GM18520 (cell line): ENCODE data around the gene CSPG5.

Experiments used
- ATAC-seq: cut with Tn5 transposase; IDR thresholded peaks from one replicate; pipeline ENCODE4 v1.9.1; 2021; ENCODE audit not compliant: unreplicated experiment

The CSPG5 gene

DNA sequence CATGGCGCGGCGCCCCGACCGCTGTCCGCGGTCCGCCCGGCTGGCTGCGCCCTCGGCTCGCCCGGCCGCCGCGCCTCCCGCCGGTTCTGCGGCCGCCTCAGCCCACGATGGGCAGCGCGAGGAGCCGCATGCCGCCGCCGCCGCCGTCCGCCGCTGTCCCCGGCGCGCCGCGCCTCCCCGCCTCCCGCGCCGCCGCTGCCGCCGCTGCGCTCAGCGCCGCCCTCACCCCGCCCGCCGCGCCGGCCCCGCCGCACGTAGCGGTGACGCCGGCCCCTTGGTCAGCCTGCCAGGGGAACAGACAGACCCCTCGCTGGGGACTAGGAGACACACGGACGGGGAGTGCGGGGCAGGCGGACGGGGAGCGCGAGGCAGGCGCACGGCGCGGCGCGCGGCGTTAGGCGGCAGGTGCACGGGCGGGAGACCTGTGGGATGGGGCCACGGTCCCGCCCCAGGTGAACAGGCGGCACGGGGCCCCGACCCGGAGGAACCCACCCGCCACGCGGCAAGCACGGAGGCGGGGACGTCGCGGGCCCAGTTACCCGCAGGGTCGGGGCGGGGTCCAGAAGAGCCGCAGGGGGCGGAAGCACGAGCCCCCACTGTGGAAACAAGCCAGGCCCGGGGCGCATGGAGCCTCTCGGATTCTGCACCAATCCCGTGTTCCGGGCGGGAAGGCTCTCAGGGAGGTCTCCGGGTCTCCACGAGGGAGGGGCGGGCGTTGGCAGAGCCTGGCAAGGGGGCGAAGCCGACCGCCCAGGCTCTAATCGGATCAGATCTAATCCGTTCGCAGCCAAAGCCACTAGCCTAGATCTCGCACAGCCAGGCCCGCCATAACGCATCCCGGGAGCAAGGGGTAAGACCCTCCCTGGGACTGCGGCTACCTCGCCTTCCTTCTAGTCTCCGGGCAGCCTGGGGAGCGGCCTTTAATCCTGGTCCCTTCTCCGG, at the start of gene CSPG5:
CSPG5 (minus strand) TSS at position 175 of the 942 bp plus-strand sequence; CDS start at position 3, 172 bp downstream.
- no peak for ATAC-seq

DNA sequence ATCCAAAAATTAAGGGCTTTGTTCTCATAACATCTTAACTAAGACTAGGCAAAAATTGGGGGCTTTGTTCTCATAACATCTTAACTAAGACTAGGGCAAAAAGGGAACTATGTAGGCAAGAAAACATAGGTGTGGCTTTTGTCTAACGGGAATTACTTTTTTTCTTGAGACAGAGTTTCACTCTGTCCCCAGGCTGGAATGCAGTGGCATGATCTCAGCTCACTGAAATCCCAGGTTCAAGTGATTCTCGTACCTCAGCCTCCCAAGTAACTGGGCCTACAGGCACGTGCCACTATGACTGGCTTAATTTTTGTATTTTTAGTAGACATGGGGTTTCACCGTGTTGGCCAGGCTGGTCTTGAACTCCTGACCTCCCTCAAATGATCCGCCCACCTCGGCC, 49.8 kb upstream of the CSPG5 start:
- ATAC-seq: no peak

- ATAC-seq: no peak
Measured at GRCh38 chr3:47622671-47623461, 44.2 kb upstream of the CSPG5 start.

- ATAC-seq: no peak
Measured at GRCh38 chr3:47617086-47618010, 38.7 kb upstream of the CSPG5 start.

DNA sequence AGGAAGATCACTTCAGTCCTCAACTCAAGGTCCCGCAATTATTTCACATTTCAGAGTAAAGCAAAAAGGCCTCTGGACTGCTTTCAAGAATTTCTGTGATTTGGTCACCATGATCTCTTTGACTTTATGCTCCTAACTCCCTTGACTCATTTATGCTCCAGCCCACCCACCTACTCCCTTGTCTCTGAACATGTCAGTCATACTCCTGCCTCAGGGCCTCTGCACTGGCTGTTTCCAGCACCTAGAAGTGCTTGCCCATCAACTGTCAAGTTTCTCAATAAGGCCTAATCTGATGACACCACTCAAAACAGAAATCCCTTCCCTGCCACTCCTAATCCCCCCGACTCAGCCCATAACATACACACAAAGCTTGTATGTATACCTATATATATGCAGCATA, 36.1 kb upstream of the CSPG5 start:
- no peak for ATAC-seq

DNA sequence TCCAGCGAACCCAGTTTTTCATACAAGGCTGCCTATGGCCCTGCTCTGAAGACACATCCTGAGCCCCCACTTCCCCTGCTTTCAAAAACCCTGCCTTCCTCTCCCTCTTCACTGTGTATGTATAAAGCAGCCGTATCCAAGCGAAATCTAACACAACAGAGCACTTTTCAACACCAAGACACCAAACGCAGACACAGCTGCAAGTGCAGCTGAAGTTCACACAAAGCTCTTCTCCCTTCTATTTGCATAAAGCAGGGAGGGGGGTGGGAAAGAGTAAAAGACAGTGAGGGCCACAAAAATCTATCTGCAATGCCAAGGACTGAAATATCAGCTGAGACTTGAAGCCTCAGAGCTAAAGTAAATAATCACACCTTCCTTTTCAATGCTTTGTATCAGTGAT, 35.1 kb upstream of the CSPG5 start:
- no peak for ATAC-seq

- ATAC-seq: no peak
Measured at GRCh38 chr3:47612879-47613278, 34.2 kb upstream of the CSPG5 start.

DNA sequence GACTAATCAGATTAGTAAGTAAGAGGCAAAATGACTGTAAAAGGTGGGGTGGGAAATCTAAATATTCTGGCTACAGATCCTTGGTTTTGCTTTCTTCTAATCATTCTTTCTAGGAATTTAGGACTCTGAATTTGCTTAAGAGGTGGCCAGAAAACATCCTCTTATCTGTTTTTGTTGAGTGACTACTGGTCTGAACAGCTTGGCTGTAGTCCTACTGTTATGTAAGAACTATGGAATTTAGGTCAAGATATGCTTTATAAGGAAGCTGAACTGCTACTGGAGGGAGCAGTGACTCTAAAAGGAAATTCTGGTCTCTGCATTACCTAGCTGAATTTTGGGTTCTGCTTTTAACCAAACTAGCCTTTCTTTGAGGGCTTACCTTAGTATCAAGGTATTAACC, 33.5 kb upstream of the CSPG5 start:
- ATAC-seq: no peak

- ATAC-seq: no peak
Measured at GRCh38 chr3:47611576-47611975, 32.9 kb upstream of the CSPG5 start.

DNA sequence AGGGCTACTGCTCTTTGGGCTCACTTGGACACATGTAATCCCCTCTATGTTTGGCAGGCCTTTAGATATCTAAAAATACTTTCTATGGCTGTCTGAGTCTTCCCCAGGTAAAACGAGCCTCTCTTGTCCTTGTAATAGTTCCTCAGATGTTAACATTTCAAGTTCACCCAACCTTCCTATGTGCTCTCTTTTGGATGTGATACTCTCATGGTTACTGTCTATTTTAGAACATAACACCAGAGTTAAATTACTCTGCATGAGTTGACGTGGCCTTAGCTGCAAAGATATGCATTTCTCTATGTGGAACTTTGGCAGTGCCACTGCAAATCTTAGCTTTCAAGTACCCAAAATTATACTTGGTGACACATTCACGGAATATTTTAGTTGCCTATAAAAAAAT, 31.9 kb upstream of the CSPG5 start:
- no peak for ATAC-seq

DNA sequence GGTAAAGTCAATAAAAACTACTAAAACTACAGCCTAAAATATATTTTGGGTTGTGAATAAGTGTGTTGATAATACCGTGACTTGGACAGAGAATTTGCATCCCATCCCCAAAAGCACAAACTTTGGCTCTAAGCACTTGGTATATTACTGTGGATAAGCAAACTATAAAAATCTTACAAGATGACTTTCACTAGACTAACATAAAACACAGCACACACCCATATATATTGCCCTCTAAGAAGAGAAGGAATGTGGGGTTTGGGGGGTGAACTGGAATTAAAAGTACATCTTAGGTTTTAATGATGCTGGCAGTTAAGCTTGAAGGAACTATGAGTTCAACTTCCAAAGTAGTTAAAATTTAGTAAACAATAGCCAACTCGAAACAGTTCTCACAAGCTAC, 28.7 kb upstream of the CSPG5 start:
- no peak for ATAC-seq

GRCh38 chr3:47606165-47606564, 27.5 kb upstream of the CSPG5 start:
- ATAC-seq: no peak

- no peak for ATAC-seq
Measured at GRCh38 chr3:47605652-47606051, 27.0 kb upstream of the CSPG5 start.

DNA sequence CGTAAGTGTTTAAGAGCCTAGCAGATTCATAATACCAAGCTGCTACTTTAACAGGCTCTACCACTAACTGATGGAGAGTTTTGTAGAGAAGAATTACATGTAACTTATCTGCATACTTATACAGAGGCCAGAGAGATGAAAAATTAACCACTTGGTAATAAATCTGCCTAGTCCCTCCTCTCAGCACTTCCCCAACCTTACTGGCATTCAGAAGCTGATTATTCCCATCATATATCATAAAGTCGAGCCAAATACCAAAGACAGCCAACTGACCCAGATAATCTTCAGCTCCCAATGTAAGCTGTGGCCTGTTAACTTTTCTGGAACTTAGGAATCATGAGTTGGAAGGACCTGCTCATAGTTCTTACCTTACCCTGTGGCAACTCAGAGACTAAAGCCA, 25.5 kb upstream of the CSPG5 start:
- no peak for ATAC-seq

- no peak for ATAC-seq
Measured at GRCh38 chr3:47603332-47603731, 24.7 kb upstream of the CSPG5 start.

DNA sequence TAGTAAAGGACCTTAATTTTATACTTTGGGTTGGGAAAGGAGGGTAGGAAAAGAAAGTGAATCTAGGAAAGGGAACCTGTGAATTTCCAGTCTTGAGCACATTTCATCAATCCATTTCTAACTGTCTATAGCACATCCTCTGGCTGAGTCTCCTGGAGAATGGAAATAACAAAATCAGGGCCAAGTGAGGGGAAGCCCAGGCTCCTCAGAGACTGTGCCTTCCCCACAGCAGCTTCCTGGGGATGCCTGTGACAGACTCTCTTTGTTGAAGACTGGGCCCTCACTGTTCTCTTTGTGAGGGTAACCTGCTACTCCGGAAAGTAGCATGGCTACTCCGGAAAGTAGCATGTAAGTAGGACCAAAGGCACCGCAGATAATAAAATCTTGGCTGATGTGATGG, 22.6 kb upstream of the CSPG5 start:
- no peak for ATAC-seq

GRCh38 chr3:47594792-47595191, 16.1 kb upstream of the CSPG5 start:
- ATAC-seq: no peak

DNA sequence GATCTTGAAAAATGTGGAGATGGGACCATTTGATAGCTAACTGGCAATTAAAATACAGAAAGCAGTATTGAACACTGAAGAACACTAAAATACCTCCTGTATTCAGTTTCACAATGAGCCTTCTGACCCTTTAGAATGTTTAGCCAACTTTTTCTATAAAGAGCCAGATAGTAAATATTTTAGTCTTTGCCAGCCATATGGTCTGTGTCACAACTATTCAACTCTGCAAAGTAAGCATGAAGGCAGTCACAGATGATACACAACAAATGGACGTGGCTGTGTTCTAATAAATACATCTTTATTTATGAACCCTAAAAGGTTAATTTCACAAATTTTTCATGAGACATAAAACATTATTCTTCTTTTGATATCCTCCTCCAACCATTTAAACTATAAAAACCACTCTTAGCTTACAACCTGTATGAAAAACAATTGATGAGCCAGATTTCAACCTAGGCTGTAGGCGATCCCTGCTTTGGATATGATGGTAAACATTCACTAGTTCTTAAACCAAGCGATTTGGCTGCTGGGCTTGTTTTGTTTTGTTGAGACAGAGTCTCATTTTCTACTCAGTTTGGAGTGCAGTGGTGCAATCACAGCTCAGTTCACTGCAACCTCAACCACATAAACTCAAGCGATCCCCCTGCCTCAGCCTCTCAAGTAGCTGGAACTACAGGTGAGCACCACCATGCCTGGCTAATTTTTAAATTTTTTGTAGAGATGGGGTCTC, 13.6 kb upstream of the CSPG5 start:
- ATAC-seq: no peak

GRCh38 chr3:47590216-47590615, 11.6 kb upstream of the CSPG5 start:
- no peak for ATAC-seq

DNA sequence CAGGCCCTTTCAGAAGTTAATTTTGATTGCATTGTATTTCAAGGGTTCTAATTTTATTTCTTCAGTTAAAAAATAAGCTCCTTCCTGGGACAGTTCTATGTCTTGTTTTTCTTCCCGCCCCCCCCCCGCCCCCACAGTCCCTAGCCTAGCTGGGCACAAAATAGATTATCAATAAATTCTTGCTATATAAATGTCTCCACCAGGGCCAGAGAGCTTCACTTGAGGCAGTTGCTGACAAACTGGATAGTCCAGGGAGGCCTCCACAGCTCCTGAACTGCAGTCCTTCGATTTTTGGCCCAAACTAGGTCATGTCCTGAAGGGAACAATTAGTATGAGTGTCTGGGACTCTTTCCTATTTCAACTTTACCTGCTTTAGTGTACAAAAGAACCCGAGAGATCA, 9.9 kb upstream of the CSPG5 start:
- ATAC-seq: no peak
